ENCODE measurements around the gene MTMR2. TPM values are rescaled to one million over a fixed set of nuclear protein-coding genes. Genes with fewer than 3 reads are reported as not detected.
A peak's percentile ranks its signal among the peaks of the same experiment; 100 is the strongest.
"Not testable (repeated sequence)": the region's sequence is repeated elsewhere in the genome, so short reads cannot be mapped to it uniquely, and the experiment has no call there.

MTMR2 gene
- total RNA-seq, 1 donor from 2014 or later = 36.5 TPM

DNA sequence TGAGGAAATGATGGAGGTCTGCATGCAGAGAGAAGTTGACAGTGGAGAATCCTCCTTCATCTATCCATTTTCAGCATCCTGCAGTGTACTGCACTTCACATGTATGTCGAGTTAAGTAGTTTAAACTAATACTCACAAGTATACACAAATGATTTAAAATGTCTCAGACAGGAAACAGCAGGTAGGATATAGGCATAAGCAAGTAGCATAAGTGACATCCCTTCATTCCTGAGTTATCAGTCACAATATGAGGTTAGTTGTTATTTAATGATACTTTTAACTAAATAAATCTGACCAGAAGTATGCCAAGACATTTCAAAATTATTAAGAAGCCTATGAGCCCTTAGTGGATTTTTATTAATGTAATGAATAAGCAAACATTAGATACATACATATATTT is 37.4 kb downstream of the MTMR2 start:
- DNase-seq (ENCODE audit: low read depth in 2 of 2) = no peak

DNA sequence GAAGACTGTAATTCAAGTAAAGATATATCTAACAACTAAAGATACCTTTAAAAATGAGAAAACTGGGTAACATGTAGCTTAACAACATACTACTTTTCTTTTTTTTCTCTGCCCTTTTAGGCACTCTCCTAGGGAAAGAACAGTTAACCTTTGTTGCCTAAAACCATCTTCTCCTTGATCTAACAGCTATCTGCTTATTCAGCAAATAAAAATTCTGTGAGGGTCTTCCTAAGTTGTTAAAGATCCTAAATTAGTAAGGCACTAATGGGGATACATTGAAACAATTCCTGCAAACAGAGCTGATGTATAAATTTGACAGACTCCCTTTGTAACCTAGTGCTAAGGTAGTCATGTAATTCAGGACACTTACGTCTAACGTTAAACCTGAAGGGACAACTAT is 39.1 kb downstream of the MTMR2 start:
- no peak for DNase-seq (ENCODE audit: low read depth in 2 of 2)

DNA sequence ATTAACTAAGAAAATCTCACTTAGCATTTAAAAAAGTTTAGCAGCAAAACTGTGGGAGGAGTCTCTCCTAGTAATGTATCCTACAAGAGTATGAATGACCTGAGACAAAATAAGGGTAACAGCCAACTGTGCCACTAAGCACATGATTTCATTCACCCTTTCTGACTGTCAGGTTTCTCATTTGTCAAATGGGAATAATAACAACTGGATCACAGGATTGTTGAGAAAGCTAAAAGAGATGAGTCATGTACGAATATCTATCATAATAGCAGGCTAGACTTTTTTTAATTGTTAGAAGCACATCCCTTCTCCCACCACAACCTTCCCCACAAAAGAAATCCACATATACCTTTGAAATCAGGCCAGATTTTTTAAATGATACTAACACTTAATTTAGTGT is 39.5 kb downstream of the MTMR2 start:
- peak; percentile 90 for DNase-seq (ENCODE audit: low read depth in 2 of 2)

DNA sequence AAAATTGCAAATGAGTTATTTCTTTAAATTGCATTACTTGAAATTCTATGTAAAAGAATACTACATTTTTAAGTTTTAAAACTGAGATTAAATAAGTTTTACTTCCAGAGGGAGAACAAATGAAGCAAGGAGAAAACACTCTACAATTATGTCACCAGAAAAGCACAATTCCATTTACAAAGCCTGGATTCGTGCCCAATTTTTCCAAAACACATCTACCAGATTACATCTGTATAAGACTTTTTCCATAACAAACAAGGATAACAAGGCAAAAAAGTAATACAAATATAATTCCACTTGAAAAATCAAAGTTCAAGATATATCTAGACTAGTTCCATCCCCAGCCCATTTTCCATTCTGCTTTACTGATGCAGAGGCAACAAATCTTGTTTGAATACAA is 40.5 kb downstream of the MTMR2 start:
- peak; percentile 18 to 84 for DNase-seq (ENCODE audit: low read depth in 2 of 2)

DNA sequence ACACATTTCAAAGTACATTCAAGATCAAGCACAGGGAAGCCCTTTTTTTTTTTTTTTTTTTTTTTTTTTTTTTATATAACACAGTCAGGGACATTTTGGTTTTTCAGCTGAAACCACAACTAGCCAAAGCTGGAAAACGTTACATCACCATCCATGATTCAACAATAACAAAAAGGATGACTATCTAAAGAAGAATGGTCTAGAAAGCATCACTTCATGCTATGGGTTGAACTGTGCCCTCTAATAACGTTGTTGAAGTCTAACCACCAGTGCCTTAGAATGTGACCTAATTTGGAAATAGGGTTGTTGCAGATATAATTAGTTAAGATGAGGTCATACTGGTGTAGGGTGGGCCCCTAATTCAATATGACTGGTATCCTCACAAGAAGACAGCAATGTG is 46.6 kb downstream of the MTMR2 start:
- DNase-seq (ENCODE audit: low read depth in 2 of 2) = peak; percentile 10 to 89

DNA sequence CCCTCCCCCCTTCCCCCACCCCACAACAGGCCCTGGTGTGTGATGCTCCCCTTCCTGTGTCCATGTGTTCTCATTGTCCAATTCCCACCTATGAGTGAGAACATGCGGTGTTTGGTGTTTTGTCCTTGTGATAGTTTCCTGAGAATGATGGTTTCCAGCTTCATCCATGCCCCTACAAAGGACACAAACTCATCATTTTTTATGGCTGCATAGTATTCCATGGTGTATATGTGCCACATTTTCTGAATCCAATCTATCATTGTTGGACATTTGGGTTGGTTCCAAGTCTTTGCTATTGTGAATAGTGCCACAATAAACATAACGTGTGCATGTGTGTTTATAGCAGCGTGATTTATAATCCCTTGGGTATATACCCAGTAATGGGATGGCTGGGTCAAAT is 53.0 kb downstream of the MTMR2 start:
- not testable (repeated sequence) for DNase-seq (ENCODE audit: low read depth in 2 of 2)

DNA sequence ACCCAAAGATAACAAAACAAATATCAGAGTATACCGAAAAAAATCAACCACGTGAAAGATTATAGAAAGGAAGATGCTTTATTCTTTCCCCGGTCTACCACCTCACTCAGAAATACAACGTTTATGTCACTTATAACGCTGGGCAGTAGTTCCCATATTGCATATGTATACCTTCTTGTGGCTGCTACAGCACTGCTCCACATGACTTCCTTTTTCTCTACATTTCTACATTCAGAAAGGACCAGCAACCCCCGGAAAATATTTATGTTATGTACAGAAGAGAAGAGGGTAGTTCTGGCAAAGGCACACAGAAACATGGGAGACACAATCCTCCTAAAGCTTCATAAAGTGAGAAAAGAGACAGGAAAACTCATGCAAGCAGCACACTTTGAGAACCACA is 56.8 kb downstream of the MTMR2 start:
- no peak for DNase-seq (ENCODE audit: low read depth in 2 of 2)

DNA sequence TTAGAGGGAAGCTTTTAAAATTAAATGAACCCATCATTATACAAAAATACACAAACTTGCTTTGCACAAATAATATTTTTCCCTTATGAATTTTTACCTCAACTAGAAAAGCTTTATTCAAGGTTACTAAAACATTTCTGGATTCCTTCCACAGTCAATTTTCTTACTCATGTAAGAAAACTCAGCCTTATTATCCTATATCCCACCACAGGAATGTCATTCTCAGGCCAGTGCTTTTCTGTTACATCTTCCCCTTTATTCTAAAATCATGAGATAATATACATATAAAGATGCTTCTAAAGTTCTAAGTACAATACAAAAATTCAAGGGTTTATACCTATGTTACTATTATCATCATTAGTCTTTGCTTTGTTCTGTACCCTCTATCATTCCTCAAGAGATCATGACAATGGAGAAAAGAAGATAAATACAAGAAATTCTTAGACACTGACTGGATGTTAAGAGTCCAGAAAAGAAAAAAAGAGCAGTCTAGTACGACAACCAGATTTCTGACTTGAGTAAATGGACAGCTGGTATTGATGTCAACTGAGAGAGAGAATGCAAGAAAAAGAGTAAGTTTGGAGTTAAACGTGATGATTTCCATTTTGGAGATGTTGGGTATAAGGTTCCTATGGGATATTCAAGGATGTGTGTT is 60.3 kb downstream of the MTMR2 start:
- DNase-seq (ENCODE audit: low read depth in 2 of 2) = no peak

DNA sequence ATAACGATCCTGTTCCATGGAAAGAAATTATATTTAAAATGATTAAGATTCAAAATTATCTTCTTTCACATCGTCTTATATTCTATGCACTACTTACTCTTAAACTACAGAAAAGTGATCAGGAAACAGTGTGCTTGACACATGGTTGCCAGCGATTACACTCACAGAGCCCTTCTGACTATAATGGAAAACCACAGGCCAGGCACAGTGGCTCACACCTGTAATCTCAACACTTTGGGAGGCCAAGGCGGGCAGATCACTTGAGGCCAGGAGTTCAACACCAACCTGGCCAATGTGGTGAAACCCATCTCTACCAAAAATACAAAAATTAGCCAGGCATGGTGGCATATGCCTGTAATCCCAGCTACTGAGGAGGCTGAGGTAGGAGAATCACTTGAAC is 63.9 kb downstream of the MTMR2 start:
- DNase-seq (ENCODE audit: low read depth in 2 of 2) = not testable (repeated sequence)

DNA sequence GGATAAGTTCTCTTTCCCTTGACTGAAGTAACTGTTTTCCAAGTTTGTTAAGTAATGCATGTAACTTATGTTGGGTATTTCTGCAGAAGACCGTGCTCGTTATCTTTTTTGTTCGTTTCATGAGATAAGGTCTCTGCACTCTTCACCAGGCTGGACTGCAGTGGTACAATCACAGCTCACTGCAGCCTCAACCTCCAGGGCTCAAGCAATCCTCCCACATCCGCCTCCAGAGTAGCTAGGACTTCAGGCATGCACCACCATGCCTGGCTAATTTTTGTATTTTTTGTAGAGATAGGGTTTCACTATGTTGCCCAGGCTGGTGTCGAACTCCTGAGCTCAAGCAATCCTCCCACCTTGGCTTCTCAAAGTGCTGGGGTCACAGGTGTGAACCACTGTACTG is 69.5 kb downstream of the MTMR2 start:
- DNase-seq (ENCODE audit: low read depth in 2 of 2) = not testable (repeated sequence)

DNA sequence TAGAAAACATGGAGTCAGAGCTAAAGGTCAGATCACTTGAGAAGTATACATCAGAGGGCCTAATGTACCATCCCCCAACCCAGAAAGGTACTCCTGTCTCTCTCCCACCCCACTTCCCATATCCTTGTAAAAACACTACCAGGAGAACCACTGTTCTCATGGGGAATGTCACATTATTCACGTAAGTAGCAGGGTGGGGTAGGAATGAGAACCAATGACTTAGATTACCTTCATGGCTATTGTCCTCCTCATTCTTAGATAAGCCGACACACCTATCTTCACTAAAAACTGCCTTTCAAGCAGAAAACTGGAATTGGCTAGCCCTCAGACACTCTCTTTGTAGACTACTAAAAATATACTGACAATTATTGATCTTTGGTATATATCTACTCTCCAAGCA is 70.0 kb downstream of the MTMR2 start:
- DNase-seq (ENCODE audit: low read depth in 2 of 2) = no peak

DNA sequence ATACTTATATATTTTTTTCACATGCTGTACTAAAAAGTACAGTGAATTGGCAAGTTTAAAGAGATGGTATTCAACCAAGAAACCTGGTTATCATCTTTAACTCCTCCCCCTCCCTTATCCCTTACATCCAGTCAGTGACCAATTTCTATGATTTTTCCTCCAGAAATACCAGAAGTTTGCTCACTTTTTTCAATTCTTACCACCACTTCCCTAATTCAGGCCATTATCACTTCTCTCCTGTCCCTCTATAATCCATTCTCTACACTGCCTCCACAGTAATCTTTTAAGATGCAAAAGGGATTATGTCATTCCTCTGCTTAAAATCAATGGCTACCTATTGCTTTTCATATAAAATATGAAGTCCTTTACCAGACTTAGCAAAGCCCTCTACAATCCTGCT is 70.8 kb downstream of the MTMR2 start:
- no peak for DNase-seq (ENCODE audit: low read depth in 2 of 2)

DNA sequence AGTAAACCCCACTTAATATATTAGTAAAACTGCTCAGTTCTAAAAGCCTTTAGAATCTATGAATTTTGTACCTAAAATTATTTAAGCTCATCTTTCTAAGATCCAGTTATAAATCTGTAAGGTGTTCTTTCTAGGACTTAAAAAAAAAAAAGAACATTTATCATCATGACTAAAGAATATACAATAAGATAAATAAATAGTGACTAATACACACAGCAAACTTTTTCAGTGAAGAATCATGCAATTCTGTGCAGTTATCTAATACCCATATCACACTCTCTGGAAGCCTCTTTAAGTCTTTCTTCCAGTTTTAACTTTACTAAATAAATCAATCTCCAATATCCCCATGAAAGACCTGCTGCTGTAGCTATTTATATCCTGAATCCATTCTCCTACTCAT is 73.8 kb downstream of the MTMR2 start:
- no peak for DNase-seq (ENCODE audit: low read depth in 2 of 2)

DNA sequence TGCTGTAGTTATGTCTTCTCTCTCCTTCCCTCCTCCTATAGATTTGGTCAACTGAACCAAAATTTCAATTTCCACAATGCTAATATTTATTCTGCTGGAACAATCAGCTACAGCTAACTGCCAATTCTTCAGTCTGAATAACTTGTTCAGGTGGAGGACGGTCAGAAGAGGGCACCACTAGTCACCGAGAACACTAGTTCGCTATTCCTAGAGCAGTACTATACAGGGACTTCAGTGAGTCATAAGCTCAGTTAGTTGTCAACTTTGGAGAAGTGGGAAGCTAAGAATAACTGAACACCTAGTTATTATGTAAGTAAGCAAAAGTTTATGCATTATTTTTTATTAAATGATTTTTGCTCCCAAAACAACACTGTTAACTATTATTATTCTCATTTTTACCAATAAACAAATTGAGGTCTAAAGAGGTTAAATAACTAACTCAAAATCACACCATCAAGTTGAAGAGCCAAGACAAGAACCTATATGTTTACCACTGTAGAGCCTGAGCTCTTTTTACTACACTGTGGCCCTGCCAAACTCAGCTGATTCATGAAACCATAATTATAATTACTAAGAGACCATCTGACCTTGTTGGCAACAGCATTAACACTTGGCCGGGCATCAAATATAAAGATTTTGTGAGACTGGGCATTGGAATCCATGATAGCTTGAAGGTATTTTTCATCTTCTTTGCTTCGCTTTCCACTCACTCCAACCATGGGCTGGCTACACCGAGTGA is 74.7 kb downstream of the MTMR2 start:
- peak; percentile 82 to 86 for DNase-seq (ENCODE audit: low read depth in 2 of 2)

DNA sequence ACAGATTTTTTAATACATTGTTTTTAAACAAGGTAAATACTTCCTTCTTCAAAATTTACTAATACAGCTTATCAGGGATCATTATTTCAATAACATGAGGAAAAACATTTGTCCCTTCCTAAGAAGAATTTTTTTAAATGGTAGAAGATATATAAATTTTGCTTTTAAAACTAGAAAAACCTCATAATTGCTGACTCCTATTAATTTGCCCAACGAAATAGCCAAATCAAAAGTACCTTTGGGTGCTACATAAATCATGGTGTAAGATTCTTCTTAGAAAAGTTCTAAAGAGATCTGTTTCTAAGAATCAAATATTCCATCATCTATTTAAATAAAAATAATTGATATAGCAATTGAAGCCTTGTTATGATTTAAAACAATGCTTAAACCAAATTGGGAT is 78.7 kb downstream of the MTMR2 start:
- no peak for DNase-seq (ENCODE audit: low read depth in 2 of 2)

DNA sequence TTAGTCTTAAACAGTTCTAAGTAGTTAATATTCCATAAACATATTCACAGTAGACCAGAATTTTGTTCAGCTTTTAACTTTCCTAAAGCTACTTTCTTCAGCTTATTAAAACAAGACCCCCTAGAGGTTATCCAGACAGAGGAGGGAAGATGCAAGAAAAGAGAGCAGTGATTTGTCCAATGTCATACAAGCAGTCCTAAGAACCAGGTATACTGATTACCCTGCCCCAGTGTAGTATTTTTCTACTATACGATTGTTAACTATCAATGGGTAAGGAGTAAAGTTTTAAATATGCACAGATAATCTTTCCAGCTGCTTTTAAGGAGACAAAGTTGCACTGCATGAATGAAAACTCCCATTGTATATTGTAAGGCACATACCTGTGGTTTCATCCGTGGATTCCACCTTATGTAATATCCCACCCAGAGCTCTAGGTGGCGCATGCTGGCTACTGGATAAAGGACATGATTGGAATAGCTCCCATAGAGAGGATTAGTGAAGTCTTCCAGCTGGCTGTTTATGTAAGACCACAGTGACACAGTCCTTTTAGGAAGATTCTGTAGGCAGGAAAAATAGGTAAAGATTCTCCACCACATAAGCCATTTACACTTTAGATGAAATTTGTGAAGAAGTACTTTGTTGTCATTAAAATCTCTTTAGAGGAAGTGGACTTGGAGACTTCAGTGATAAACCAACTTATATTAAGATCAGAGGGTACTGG is 88.0 kb downstream of the MTMR2 start:
- peak; percentile 80 to 87 for DNase-seq (ENCODE audit: low read depth in 2 of 2)

DNA sequence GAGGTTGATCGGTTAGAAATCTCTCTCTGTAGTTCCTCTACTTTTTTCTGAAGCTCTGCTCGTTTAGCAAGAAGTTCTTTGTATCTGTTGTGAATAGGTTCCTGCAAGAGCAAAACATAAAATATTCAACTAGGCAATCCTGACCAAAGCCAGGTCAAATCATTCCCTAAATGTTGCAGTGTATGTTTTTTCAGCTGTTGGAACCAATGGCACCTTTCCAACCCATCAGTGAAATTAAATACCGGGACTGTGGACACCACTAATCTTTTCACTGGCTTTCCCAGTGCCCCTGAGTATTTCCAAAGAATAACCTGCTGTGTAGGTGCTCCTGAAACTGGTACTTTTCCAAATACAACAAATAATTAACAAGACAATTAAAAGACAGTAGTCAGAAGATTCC is 88.6 kb downstream of the MTMR2 start:
- peak in 1 of 2 donors; percentile 87 for DNase-seq (ENCODE audit: low read depth in 2 of 2)

DNA sequence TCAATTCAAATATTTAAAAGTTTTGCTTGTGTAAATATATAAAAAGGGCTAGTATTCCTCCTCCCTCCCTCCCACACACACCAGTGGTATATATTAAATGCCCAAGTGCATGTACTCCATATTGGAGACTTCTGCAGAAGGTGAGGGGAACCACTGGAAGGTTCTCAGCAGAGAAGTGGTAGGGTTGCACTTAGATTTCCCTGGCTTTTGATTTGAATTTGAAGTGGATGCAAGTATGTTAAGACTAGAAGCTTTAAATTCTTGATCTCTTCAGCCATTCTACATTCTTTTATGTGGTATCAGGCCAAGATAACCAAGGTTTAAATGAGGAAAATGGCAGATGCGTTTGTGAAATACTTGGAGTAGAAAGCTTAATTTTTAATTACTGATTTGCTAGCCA is 90.5 kb downstream of the MTMR2 start:
- no peak for DNase-seq (ENCODE audit: low read depth in 2 of 2)

DNA sequence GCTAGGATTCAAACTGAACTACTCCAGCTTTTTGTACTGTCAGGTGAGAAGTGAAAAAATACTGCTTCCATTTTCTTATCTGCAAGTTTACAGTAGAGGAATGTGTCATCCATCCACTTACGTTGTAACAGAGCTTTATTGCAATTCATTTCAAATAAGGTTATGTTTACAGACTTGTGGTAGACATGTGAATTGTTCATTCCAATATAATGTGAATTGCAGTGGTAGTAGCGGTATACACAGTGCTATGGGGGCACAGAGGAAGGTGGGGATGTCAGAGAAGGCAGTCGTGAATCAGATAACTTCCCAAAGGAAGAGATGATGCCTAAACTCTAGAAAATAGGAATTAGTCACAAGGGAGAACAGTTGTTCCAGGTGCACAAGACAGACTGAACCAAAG is 91.1 kb downstream of the MTMR2 start:
- peak in 1 of 2 donors; percentile 2 for DNase-seq (ENCODE audit: low read depth in 2 of 2)

DNA sequence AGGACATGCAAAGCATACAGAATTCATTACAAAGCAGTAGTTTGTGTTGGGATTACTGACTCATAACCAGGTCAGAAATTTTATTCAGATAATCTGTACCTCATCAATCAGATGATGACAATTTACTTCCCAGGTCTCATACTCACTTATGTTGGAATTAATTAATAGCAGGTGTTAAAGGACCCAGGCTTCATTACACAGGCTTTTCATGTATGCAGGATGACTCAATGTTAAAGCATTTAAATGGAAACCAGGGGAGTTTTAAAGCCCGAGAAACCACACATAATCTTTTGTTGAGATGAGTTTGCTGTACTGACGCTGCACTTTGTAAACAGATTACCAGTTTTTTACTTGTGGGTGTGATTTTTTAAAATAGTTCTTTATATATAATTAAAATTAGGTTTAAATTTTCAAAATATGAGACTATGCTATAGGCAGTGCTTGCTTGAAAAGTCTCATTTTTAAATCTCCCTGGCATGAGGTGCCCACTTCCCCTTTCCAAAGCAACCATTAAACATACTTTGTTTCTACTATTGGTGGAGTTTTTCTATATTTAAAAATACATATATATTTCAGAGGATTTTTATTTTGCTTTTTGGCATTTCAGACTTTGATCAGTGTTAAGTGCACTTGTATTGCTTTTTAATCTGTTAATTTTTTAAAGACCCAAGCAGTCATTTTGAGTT is 92.6 kb downstream of the MTMR2 start:
- peak in 1 of 2 donors; percentile 46 for DNase-seq (ENCODE audit: low read depth in 2 of 2)

DNA sequence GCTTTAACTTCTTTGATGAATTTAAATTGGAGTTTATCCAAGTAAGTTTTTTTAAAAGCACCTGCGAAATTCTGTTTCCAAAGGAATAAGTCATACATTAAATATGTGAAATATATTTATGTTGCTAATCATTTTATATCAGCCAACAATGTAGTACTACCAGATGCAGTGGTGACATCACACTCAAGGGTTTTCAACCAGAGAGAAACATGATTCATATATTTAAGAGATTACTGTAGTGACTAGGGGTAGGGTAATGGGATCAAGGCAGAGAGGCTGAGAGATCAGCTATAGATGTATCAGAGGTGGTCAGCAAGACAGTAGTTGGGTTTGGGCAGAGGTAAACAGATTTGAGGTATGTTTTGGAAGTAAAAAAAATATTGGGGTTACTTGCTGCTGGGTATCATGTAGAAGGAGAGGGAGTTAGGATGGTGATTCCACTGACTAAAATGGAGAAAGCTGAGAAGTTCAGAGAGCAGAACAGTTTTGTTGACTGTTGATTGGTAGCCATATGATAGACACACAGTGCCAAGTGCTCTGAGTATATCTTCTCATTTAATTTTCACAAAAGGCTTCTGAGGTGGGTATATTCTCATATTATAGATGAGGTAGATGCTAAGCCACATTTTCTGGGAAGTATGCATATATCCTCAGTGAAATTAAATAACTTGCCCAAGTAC is 94.2 kb downstream of the MTMR2 start:
- no peak for DNase-seq (ENCODE audit: low read depth in 2 of 2)

DNA sequence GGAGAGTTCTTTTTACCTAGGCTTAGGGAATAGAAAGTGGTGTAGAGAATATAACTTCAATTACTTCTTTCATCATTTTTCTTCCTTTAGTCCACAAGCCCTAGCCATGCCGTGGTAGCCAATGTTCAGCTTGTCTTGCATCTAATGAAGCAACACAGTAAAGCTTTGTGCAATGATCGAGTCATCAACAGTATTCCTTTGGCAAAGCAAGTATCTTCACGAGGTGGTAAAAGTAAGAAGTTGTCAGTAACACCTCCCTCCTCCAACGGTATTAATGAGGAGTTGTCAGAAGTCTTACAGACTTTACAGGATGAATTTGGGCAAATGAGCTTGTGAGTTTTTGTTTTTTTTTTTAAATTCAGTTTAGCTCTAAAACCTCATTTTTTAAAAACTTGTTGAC is 96.2 kb downstream of the MTMR2 start:
- no peak for DNase-seq (ENCODE audit: low read depth in 2 of 2)
